Neural cell (in vitro differentiated cells): ENCODE data around the gene DOK5. TPM values are rescaled to one million over a fixed set of nuclear protein-coding genes. Genes with fewer than 3 reads are reported as not detected.
A peak's percentile ranks its signal among the peaks of the same experiment; 100 is the strongest.

Experiments used
- H2AFZ ChIP-seq: fragments of 200-600, 300-800 bp; sonication (generic), shearing (Covaris generic); 2 replicates; pipeline ENCODE4 v1.6.0; 2014; ENCODE audit warnings: low read depth, mild to moderate bottlenecking, antibody characterized with exemption, low read length, moderate library complexity
- H3F3A ChIP-seq: fragments of 200-600 bp; shearing (Covaris generic); 2 replicates; pipeline ENCODE4 v1.6.1; 2016; ENCODE audit warnings: mild to moderate bottlenecking, moderate library complexity, mixed read lengths, antibody characterized with exemption, low read length; ENCODE audit not compliant: insufficient read depth, poor library complexity, severe bottlenecking
- H3K27ac ChIP-seq: fragments of 200-600, 300-800 bp; sonication (generic), shearing (Covaris generic); 2 replicates; pipeline ENCODE4 v1.5.1; 2014; ENCODE audit warnings: mild to moderate bottlenecking, low read length, moderate library complexity
- H3K27me3 ChIP-seq: fragments of 300-800, 200-600 bp; sonication (generic), shearing (Covaris generic); 2 replicates; pipeline ENCODE4 v1.6.0; 2014; ENCODE audit warnings: mild to moderate bottlenecking, low read depth, low read length, moderate library complexity; ENCODE audit not compliant: insufficient read depth
- H3K36me3 ChIP-seq: fragments of 300-800, 200-600 bp; sonication (generic), shearing (Covaris generic); 2 replicates; pipeline ENCODE4 v1.5.1; 2014; ENCODE audit warnings: mild to moderate bottlenecking, antibody characterized with exemption, low read length, moderate library complexity; ENCODE audit not compliant: insufficient read depth
- H3K4me2 ChIP-seq: fragments of 300-800, 200-600 bp; sonication (generic), shearing (Covaris generic); 2 replicates; pipeline ENCODE4 v1.6.0; 2014; ENCODE audit warnings: mild to moderate bottlenecking, low read length
- H3K4me3 ChIP-seq: fragments of 300-800, 200-600 bp; sonication (generic), shearing (Covaris generic); 2 replicates; pipeline ENCODE4 v1.5.1; 2014; ENCODE audit warnings: mild to moderate bottlenecking, low read length, moderate library complexity
- H3K79me2 ChIP-seq: fragments of 200-600 bp; shearing (Covaris generic); replicated peaks from 2 replicates; pipeline ENCODE4 v1.6.0; 2014; ENCODE audit warnings: mild to moderate bottlenecking, low read length, moderate library complexity; ENCODE audit not compliant: insufficient read depth
- H3K9ac ChIP-seq: fragments of 300-800, 200-600 bp; sonication (generic), shearing (Covaris generic); 2 replicates; pipeline ENCODE4 v1.6.1; 2016; ENCODE audit warnings: mild to moderate bottlenecking, low read length, mixed read lengths
- H3K9me2 ChIP-seq: fragments of 200-600 bp; shearing (Covaris generic); 2 replicates; pipeline ENCODE4 v1.6.1; 2016; ENCODE audit warnings: mild to moderate bottlenecking, low read length, mixed read lengths; ENCODE audit not compliant: insufficient read depth
- H3K9me3 ChIP-seq: fragments of 200-600, 300-800 bp; sonication (generic), shearing (Covaris generic); 2 replicates; pipeline ENCODE4 v1.6.1; 2016; ENCODE audit warnings: mild to moderate bottlenecking, mixed run types, low read length, moderate library complexity, mixed read lengths
- H4K20me1 ChIP-seq: fragments of 200-600 bp; shearing (Covaris generic); 2 replicates; pipeline ENCODE4 v1.6.1; 2016; ENCODE audit warnings: mild to moderate bottlenecking, mixed run types; ENCODE audit not compliant: insufficient read depth
- EZH2 ChIP-seq: fragments of 200-600, 300-800 bp; shearing (Covaris generic), sonication (generic); IDR thresholded peaks from 2 replicates; pipeline ENCODE4 v1.6.1; 2014; ENCODE audit warnings: antibody characterized with exemption, low read length, borderline replicate concordance, mild to moderate bottlenecking; ENCODE audit not compliant: insufficient read depth, poor library complexity, severe bottlenecking
- MXI1 ChIP-seq: fragments of 450-650 bp; conservative IDR thresholded peaks from 2 replicates; pipeline ENCODE4 v1.6.1; 2014; ENCODE audit warnings: antibody characterized with exemption, mild to moderate bottlenecking; ENCODE audit not compliant: poor library complexity, severe bottlenecking
- POLR2AphosphoS5 ChIP-seq: IDR thresholded peaks from 2 replicates; pipeline ENCODE4 v1.6.1; 2012
- RAD21 ChIP-seq: fragments of 450-650 bp; conservative IDR thresholded peaks from 2 replicates; pipeline ENCODE4 v1.6.1; 2014; ENCODE audit warnings: antibody characterized with exemption, mild to moderate bottlenecking, moderate library complexity
- REST ChIP-seq: IDR thresholded peaks from 2 replicates; pipeline ENCODE4 v1.6.1; 2012; ENCODE audit warnings: borderline replicate concordance
- SMC3 ChIP-seq: fragments of 450-650 bp; conservative IDR thresholded peaks from 2 replicates; pipeline ENCODE4 v1.6.1; 2014; ENCODE audit warnings: antibody characterized with exemption, mild to moderate bottlenecking, moderate library complexity; ENCODE audit not compliant: poor library complexity
- TAF1 ChIP-seq: IDR thresholded peaks from 2 replicates; pipeline ENCODE4 v1.6.1; 2012; ENCODE audit warnings: low read depth
- polyA minus RNA-seq: library from RNA; depleted of rRNA, polyadenylated mRNA; stranded (reverse); fragments of >200 nt; gene quantifications from 2 replicates; pipeline ENCODE4 v1.2.3, GENCODE V29; 2014
- polyA plus RNA-seq: library from polyadenylated mRNA; depleted of rRNA; stranded (reverse); fragments of >200 nt; gene quantifications from 2 replicates; pipeline ENCODE4 v1.2.3, GENCODE V29; 2014
- TF ChIP-seq, protein P1 (sequence below): fragments of 450-650 bp; IDR thresholded peaks from 2 replicates; pipeline ENCODE4 v1.5.1; 2014; ENCODE audit warnings: antibody characterized with exemption, mild to moderate bottlenecking, moderate library complexity; ENCODE audit not compliant: poor library complexity, severe bottlenecking

Gene DOK5
- polyA plus RNA-seq, result 4.6 and 5.6 TPM in 2 replicates
- polyA minus RNA-seq, result 4.6 and 5.8 TPM in 2 replicates

DNA sequence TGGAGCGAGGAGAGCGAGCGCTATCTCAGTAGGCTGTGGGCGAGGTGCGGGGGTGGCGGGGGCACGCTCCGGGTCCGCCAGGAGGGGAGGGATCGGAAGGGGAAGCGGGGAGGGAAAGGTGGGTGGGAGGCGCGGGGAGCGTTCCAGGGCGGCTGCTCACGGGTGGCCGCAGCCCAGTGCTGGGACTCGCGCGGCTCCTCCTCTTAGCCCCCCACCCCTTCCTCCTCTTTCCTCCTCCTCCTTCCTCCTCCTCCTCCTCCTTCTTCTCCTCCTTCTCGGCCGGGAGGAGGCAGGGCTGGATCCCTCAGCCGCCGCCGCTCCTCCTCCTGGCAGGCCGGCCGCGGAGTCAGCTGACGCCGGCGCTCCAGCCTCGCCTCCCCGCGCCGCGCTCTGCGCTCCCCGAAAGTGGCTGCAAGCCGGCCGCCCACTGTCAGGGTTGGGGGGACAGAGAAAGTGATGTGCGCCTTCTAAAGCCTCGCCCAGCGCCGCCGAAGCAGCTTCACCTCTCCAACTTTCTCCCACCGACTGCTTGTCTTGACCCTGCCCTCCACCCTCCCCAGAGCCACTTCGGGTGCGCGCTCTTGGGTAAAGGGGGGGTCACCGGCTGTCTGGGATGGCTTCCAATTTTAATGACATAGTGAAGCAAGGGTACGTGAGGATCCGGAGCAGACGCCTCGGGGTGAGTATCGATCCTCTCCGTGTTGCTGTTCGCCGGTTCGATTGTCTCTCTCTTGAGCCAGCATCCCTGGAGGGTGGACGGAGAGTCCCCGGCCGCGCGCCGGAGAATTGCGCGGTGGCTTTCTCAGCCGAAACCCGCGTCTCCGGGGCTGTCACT lies at the start of gene DOK5:
Gene DOK5, plus strand, starts transcription at position 260 of the 835 bp plus-strand sequence. Its CDS starts 354 bp downstream, at position 614.
- no peak for TF ChIP-seq POLR2AphosphoS5
- TF ChIP-seq MXI1, result peak; percentile 26
- TF ChIP-seq SMC3, result peak; percentile 29
- TF ChIP-seq TAF1, result no peak
- TF ChIP-seq, protein P1, sequence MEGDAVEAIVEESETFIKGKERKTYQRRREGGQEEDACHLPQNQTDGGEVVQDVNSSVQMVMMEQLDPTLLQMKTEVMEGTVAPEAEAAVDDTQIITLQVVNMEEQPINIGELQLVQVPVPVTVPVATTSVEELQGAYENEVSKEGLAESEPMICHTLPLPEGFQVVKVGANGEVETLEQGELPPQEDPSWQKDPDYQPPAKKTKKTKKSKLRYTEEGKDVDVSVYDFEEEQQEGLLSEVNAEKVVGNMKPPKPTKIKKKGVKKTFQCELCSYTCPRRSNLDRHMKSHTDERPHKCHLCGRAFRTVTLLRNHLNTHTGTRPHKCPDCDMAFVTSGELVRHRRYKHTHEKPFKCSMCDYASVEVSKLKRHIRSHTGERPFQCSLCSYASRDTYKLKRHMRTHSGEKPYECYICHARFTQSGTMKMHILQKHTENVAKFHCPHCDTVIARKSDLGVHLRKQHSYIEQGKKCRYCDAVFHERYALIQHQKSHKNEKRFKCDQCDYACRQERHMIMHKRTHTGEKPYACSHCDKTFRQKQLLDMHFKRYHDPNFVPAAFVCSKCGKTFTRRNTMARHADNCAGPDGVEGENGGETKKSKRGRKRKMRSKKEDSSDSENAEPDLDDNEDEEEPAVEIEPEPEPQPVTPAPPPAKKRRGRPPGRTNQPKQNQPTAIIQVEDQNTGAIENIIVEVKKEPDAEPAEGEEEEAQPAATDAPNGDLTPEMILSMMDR, result no peak
- TF ChIP-seq EZH2, result no peak
- peak; percentile 13 for TF ChIP-seq RAD21
- H3K9me2 ChIP-seq, result no peaks in the 10 kb centered on the region
- peak within 1 kb of the TSS; percentile 48 for H2AFZ ChIP-seq
- no peaks in the 10 kb centered on the region for H3K36me3 ChIP-seq
- H3K27ac ChIP-seq, result no peak within 1 kb of the TSS
- no peaks in the 10 kb centered on the region for H4K20me1 ChIP-seq
- peak within 1 kb of the TSS; percentile 88 for H3K4me3 ChIP-seq
- peak within 1 kb of the TSS; percentile 58 for H3K9ac ChIP-seq
- H3F3A ChIP-seq, result peaks cover 6% of the 10 kb centered on the region
- H3K9me3 ChIP-seq, result no peaks in the 10 kb centered on the region
- H3K27me3 ChIP-seq, result peaks cover 23% of the 10 kb centered on the region
- H3K79me2 ChIP-seq, result no peaks in the 10 kb centered on the region
- H3K4me2 ChIP-seq, result peak within 1 kb of the TSS; percentile 85

GRCh38 chr20:54429364-54429763 lies 46.0 kb upstream of the DOK5 start:
- Histone ChIP-seq H2AFZ (no peak overlapping the region), H3K79me2 (no peaks in the 10 kb centered on the region), H4K20me1 (no peaks in the 10 kb centered on the region), H3K27me3 (no peaks in the 10 kb centered on the region), H3K4me3 (no peak overlapping the region), H3K9me3 (no peaks in the 10 kb centered on the region), H3K4me2 (no peak overlapping the region), H3K9me2 (no peaks in the 10 kb centered on the region), H3F3A (no peaks in the 10 kb centered on the region), H3K27ac (no peak overlapping the region), H3K36me3 (no peaks in the 10 kb centered on the region), H3K9ac (no peak overlapping the region)
- TF ChIP-seq TAF1 (no peak), REST (no peak), POLR2AphosphoS5 (no peak)
- TF ChIP-seq, protein P1, result no peak
